Dermis blood vessel endothelial cell (primary cell): Measurements from ENCODE around the gene SDF2L1. TPM values are rescaled to one million over a fixed set of nuclear protein-coding genes. Genes with fewer than 3 reads are reported as not detected.
"Not testable (repeated sequence)": the region's sequence is repeated elsewhere in the genome, so short reads cannot be mapped to it uniquely, and the experiment has no call there.

Experiments
- DNase-seq: peaks from one replicate; pipeline ENCODE4 v3.0.0; 2010
- total RNA-seq: library from RNA; depleted of rRNA; stranded (reverse); fragments of >200 nt; gene quantifications from 2 replicates; pipeline ENCODE4 v1.2.3, GENCODE V29; 2014

Gene SDF2L1
- total RNA-seq, 1 donor from 2014 or later = 31.1 TPM

- DNase-seq = no peak
Observed at GRCh38 chr22:21665047-21665851, 23.1 kb downstream of the SDF2L1 start.

- no peak for DNase-seq
Observed at GRCh38 chr22:21666786-21667185, 24.7 kb downstream of the SDF2L1 start.

DNA sequence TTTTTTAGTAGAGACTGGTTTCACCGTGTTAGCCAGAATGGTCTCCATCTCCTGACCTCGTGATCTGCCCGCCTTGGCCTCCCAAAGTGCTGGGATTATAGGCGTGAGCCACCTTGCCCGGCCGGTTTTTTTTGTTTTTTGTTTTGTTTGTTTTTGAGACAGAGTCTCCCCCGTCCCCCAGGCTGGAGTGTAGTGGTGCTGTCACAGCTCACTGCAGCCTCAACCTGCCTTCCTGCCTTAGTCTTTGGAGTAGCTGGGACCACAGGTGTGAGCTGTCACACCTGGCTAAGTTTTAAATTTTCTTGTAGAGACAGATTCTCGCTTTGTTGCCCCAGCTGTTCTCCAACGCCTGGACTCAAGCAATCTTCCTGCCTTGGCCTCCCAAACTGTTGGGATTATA is 26.9 kb downstream of the SDF2L1 start:
- no peak for DNase-seq

DNA sequence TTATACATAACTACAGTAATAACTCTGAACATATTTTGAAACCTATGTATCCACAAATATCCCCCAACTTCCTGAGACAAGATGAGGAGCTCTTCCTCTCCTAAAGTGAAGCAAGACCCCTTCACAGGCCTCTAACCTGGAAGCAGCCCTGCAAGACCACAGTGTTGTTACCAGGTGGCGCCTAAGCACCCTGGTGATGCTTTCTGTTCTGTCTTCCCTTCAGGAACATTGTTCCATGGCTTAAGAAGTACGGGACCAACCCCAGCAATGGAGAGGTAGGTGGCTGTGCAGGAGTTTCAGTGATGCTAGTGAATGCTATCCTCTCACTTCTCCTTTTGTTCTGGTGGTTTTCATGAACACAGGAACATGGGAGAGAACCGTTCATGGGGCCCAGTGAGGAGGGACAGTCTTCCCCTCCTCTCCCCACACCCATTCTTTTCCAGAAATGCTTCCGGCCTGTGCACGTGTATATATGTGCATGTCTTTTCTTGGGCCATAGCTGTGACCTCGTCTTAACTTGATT is 30.1 kb downstream of the SDF2L1 start:
- DNase-seq = no peak

- no peak for DNase-seq
Observed at GRCh38 chr22:21673534-21674321, 31.6 kb downstream of the SDF2L1 start.

DNA sequence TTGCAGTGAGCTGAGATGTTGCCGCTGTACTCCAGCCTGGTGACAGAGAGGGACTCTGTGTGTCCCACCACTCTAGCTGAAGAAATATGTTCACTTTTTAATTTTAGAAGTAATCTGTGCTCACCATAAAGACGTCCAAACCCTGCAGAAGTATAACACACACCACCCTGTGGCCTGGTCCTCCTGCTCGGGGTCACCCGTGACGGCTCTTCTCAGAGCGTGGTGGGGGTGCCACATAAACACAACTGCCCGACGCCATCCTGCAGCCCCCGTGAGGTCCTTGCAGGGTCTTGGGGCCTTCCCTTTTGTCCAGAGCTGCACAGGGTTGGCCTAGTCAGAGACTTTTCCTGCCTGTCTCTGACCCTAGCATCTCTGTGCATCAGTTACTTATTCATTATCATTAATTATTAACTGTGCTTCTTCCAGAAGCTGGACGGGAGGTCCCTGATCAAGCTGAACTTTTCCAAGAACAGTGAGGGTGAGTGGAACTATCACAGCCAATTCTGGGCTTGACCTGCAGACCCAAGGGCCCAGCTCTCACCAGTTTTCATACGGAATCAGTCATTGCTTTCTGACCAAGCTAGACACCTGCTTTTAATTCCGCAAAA is 32.6 kb downstream of the SDF2L1 start:
- no peak for DNase-seq

DNA sequence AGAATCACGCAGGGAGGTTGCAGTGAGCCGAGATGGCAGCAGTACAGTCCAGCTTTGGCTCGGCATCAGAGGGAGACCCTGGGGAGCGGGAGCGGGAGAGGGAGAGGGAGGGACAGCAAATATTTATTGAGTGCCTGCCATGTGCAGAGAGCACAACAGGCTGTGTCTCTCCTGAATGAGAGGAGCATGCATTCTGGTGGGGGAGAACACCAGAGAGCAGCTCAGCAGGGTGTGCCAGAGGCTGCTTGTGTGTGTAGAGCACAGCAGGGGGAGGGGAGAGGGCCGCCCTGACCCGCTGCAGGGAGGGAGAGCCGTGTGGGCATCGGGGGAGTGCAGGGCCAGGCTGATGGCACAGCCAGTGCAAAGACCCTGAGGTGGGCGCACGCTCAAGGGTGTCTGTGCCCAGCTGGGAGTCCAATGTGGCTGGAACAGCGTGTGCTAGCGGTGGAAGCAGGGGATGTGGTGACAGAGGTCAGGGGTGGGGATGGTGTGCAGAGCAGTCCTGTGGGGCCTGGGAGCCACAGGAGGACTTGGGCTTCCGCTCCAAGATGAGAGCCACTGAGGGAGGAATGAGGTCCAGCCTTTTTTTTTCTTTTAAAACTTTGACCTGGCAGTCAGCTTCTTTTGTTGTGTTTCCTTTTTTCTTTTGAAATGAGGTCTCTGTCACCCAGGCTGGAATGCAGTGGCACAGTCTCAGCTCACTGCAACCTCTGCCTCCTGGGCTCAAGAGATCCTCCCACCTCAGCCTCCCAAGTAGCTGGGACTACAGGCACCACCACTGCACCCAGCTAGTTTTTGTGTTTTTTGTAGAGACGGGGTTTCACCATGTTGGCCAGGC is 35.7 kb downstream of the SDF2L1 start:
- DNase-seq = no peak

- DNase-seq = not testable (repeated sequence)
Observed at GRCh38 chr22:21678842-21679241, 36.7 kb downstream of the SDF2L1 start.

DNA sequence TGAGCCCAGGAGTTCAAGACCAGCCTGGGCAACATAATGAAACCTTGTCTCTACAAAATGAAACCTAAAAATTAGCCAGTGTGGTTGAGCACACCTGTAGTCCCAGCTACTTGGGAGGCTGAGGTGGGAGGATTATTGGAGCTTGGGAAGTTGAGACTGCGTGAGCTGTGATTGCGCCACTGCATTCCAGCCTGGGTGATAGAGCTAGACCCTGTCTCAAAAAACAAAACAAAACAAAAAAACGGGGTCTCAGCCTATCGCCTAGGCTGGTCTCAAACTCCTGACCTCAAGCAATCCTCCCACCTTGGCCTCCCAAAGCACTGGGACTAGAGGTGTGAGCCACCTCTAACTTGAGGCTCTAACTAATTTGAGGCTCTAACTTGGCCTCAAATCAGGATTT is 37.3 kb downstream of the SDF2L1 start:
- DNase-seq = no peak

- DNase-seq = no peak
Observed at GRCh38 chr22:21680830-21681565, 38.9 kb downstream of the SDF2L1 start.

GRCh38 chr22:21681566-21682370 is 39.7 kb downstream of the SDF2L1 start:
- no peak for DNase-seq

GRCh38 chr22:21682385-21683175 is 40.5 kb downstream of the SDF2L1 start:
- no peak for DNase-seq

DNA sequence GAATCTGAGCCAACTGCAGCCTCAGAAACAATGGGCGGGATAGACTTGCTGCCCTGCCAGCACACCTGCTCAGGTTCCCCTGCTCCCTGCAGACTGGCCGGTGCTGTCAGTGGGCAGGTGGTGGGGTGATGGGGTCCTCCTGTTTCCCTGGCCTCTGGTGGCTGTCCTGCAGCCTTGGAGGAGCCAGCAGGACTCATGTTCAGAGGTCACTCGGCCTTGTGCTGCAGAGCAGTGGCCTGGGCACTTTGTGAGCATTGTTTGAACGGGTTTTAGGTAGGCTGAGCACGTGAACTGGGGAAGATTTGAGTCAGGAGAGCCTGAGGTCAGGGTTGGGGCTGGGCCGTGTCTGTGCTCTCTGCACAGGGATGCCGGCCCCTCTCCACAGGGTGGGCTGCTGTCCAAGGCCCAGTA is 41.3 kb downstream of the SDF2L1 start:
- DNase-seq = no peak

- no peak for DNase-seq
Observed at GRCh38 chr22:21684492-21685163, 42.5 kb downstream of the SDF2L1 start.

GRCh38 chr22:21685164-21685513 is 43.0 kb downstream of the SDF2L1 start:
- no peak for DNase-seq

DNA sequence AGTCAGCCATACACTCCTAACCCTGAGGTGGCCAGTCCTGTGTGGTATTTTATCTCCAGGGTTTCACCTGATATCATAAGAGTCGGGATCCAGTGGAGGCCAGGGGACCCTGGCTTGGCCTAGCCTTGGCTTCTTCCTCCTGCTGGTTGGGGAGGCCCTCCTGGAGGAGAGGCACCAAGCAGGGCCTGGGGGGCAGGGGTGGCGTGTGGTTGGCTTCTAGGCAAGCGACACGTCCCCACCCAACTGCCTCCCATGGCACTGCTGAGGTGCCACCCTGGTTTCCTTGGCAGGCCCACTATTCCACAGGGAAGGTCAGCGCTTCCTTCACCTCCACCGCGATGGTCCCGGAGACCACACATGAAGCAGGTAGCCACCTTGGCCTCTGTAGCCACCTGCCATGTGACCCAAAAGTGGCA is 44.1 kb downstream of the SDF2L1 start:
- no peak for DNase-seq

DNA sequence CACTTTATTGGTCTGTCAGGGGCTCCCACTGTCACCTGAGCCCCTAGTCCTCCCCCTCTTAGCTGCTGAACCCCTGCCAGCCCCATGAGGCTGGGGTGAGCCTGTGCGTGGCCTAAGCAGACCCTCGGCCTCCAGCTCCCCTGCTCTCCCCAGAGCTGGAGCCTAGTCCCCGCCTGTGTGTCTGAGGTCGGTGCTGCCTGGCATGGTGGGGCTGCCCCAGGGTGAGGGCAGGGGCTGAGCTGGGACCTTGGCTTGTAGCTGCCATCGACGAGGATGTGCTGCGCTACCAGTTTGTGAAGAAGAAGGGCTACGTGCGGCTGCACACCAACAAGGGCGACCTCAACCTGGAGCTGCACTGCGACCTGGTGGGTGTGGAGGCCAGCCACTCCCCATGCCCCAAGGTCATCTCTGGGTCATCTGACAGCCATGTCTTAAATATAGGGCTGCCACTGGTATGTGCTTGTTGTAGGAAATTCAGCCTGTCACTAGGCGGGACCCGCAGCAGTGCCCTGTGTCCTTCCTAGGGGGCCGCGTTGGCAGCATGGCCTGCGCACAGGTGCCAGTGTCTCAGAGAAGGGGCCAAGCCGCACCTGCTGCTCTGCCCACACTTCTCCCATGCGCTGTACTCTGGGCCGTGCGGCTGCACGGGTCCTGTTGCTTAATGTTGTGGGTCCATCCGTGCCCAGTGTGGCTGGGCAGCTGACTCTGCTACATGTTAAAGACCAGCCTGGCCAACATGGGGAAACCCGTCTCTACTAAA is 44.7 kb downstream of the SDF2L1 start:
- no peak for DNase-seq

- no peak for DNase-seq
Observed at GRCh38 chr22:21687685-21688259, 45.7 kb downstream of the SDF2L1 start.
